HL-60/S4 treated with retinoic acid at 250 ng/mL for 4 days and 3 days (cell line): ENCODE results near the gene FAM181A.

Experiments used
- in situ Hi-C: fragments of 300-500 bp; cut with MboI; formaldehyde crosslinking; loops from 2 replicates; pipeline ENCODE4 v1.7.0; 2022; ENCODE audit warnings: low sequenced_read_pairs

The FAM181A gene

DNA sequence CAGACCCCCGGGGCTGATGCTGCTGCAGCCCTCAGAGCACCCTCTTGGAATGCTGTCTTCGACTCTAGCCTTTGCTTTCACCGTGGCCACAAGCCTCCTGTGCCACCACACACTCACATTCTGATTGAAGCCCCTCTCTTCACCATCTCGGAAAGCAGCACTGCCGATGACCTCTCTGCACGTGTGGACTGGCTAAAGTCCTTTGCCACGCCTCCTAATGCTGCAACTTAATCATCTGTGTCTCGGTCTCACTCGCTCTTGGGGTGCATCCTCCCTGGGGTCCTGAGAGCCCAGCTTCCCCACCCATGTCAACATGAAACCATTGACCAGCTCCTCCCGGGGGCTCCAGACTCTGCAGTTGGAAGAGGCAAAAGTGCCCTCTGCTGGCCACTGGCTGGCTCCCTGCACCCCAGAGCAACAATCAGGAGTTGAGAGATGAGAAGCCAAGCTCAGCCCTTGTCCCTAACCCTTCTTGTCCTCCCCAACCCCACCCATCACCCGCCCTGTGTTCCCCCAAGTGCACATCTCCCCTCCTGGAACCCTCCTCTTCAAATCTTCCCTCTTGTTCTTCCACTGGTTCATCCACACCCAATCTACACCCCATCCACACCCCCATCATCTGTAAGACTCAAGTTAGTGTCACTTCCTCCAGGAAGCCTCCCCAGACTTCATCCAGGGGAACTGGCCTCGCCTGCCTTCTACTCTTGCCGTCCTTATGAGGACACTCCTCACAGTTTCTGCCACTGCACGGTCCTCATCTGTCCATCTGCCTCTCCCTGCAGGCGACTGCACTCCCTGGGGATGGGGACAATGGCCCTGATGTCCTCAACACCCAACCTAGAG, 23.6 kb upstream of the FAM181A start:
- in situ Hi-C loops = no loop called here

DNA sequence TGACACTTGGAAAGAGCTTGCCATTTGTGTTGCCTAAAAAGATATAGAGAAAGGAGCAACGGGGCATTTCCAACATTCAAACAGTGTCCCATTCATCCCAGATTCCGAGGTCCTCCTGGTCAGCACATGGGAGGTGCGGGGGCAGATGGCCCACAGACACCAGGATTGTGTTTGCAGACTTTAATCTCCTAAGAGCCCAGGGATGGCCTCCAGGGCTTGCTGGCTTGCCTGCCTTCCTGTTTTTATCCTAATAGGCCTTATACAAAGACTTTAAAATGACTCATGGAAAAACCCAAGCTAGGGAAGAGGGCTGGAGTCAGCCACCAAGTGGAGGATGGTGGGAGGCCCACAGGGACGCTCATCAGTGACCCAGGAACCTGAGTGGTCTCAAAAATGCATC, 21.5 kb upstream of the FAM181A start:
- in situ Hi-C loops = no loop called here

DNA sequence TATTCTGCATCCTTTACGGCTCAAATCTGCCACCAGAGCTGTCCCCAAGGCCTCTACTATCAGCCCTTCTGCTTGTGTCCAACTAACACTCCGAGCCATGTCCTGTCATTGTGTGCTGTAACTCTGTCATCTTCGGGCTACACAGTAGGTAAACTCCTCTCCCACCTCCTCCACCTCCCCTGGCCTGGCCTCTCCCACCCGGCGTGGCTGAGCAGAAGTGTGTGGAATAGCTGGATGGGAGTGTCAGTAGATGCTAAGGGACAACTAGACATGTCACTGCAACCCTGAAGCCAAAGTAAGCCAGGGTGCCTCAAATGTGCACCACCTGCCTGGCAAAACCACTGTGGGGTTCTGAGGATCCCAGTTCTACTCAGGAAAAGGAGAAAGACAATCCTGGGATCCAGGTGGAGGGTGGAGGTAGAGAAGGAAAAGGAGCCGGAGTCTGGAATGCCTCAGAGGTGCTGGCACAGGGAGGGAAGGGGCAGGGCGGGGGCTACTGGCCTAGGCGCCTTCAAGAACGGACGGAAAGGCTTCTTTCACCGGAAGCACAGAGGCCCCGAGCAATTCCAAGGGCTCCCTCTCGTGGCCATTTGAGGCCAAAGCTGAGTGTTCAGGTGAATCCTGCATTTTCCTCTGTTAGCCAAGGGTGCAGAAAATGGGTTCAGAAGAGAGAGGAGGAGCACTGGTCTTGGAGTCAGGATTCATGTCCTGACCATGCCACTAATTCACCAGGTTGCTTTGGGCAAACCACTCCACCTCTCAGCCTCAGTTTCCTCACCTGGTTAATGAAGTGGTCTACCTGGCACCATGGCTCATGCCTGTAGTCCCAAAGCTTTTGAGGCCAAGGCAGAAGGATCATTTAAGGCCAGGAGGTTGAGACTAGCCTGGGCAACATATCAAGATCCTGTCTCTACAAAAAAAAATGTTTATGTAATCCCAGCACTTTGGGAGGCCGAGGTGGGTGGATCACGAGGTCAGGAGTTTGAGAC, 20.5 kb upstream of the FAM181A start:
- in situ Hi-C loops = no loop called here

DNA sequence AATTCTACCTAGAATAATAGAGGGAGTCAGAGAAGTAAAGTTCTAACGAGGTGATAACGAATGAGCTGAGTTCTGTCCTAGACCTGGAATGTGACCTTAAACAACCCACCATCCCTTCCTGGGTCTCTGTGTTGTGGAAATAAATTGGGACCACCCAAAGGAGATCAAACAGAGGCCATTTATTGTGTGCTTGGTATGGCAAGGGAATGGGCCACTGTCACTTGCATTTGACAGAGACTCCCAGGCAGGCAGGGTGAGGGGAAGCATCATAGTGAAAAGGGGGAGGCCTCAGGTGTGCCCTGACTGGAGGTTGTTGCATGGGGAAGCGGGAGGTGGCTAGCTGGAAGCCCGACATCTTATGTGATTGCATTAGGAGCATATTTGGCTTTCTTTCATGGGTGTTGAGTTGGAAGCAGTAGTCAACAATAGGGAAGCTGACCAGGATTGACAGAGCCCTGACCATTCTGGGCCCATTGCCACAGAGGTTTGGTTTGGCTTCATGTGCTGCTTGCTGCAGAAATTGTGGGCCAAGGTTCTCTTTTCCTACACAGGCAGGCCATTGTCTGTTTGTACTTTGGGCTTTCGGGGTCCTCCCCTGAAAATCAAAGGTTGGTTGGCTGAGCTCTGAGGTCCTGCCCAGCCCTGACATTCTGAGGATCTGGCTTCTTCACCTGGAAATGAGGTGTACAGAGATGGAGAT, 17.6 kb upstream of the FAM181A start:
- in situ Hi-C loops = no loop called here

DNA sequence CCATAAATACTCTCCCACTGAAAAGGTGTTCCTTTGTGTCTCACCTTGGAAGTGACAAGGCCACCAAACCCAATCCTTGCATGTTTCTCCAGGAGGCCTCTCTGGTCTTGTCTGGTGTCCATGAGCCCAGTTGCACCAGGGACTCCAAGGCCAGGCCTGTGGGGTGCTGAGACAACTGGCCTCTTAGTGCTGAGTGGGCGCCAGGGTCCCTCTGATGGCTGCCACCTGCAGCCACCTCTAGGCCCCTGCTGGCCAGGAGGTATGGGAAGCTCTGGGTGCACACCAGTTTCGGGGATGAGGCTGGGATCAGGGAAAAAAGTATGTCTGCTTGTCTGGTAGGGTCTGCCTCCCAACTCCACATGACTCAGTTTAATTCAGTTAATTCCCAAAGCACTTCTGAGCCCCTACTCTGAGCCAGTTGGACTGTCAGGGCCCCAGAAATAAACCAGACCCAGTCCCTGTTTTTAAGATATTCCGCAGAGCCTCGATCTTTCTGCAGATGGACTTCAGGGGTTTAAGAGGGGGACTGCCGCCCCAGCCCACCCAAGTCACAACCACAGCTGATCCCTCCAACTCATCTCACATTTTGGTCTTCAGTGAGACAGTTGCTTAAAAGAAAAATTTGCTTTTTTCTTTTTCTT, 15.0 kb upstream of the FAM181A start:
- in situ Hi-C loops = no loop called here

DNA sequence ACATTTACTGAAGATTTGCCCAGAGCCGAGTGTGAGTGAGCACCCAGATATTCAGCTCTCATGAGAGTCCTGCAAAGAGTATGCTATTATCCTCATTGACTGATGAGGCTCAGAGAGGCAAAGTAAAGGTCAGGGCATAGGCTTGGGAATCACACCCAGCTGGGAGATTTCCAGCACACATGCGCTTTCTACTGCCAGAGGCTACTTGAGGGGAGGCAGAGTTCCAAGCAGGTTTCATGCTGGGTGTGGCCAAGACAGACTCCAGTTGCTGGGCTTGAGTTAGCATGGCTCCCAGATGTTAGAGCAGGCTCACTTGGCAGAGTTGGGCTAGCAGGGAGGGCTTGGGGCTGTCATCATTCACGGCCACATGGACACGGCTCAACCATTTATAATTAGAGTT, 14.4 kb upstream of the FAM181A start:
- in situ Hi-C loops = no loop called here

DNA sequence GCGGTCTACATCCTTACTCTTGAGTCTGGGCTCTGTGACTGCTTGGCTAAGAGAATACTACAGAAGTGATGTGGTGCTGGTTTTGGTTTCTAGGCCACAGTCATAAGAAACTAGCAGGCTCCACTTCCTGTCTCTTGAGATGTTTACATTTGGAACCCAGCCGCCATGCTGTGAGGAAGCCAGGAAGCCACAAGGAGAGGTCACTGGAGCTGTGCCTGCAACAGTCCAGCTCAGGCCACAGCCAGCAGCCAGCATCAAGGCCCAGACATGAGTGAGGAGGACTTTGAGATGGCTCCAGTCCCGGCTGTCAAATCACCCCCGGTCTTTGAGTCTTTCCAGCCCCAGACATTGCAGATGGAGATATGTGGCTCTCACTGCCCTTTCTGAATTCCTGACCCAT, 12.9 kb upstream of the FAM181A start:
- in situ Hi-C loops = no loop called here

DNA sequence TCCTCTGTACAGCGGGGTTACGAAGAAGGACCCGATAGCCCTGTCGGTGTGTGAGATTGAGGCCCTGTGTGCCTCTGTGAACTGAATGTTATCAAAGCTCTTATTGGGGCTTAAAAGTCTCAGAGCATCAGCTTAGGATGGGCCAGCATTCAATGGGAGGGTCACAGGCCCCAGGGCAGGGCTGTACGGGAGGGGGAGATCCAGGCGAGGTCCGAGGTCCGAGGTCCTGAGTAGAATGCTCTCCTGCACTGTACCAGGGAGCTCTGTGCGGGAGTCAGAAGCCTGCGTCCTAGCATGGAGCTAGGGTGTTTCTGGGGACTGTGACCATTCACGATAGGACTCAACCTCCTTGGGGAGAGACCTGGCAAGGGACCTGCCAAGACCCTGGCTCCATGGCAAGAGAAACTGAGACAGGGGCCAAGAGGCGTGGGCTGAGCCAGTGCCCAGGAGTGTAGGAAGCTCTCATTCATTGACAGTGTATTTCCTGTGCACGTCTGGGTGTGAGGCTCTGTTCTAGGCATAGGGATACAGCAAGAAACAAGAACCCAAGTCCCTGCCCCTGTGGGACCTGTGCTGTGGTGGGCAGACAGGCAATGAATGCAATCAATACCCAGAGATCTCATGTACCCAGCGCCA, 12.0 kb upstream of the FAM181A start:
- in situ Hi-C loops = no loop called here

DNA sequence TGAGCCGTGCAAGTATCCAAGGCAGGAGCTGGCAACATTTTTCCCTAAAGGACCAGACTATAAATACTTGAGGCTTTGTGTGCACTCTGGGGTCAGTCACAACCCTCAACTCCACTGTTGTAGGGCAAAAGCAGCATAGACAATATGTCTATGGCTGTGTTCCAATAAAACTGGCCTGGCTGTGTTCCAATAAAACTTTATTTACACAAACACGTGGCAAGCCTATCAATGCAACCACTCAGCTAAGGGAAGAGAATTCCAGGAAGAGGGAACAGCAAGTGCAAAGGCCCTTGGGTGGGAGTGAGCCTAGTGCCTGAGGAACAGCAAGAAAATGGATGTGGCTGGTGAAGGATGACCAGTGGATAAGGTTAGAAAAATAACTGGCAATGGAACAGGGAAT, 11.3 kb upstream of the FAM181A start:
- in situ Hi-C loops = no loop called here

DNA sequence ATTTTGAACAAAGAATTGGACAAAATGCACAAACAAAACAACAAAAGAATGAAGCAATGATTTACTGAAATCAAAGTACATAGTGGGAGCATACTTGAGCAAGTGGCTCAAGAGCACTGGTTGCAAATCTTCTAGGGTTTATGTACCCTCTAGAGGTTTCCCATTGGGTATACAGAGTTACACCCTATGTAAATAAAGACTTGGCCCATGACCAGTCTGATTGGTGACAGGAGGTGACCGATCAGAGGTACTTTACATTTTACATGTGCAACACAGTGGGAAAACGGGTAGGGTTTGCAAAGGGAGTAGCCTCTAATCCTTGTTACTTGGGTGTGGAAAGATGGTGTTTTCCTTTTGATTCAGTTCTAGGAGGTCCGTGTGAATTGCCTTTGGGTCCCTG, 10.6 kb upstream of the FAM181A start:
- in situ Hi-C loops = no loop called here

DNA sequence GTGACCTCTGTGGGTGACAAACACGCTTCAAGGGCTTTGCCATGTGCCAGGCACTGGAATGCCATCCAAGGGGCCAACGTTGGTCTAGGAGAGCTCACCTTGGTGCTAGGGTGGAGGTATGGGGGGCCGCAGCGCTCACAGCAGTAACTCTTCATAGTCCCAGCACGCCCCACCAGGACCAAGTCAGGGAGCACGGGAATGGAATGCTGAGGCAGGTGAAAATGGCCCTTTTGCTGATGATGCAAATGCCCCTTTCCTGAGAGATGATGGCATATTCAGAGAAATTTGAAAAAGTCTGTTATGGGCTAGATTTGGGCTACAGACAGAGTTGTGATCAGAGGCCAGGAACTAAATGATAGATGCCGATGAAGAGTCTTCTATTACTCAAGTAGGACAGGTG, 10.0 kb upstream of the FAM181A start:
- in situ Hi-C loops = no loop called here

DNA sequence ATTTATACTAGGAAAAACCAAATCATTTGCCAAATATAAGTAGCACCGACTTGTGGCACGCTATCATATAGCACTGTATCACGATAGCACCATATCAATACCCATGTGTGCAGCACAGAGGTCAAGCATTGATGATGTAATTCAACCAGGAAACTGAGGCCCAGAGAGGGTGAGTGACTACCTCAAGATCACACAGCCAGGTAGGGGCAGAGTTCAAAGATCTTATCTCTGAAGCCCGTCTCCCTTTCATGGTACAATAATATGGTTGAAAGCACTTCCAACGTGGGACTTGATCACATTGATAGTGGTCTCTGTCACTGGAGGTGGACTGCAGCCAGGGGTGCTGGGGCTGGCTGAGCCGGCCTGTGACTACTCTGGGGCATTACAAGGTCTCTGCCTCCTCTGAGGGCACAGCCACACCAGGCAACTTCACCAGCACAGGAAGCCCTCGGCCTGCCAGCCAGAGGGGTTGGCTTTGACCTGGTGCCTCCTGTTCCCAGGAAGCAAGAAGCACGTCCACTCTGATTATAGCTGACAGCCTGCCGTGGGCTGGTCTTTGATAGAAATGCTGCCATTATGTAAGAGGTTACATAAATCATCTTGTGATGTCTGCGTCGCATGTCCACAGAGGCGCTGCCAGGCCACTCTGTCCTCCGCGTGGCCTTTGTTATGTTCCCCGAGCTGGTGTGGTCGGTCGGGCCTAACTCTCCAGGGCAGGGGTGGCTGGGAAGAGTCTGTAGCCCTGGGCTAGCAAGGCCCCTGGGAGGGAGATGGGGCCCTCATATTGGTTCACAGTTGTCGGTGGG, 5.9 kb upstream of the FAM181A start:
- in situ Hi-C loops = no loop called here

DNA sequence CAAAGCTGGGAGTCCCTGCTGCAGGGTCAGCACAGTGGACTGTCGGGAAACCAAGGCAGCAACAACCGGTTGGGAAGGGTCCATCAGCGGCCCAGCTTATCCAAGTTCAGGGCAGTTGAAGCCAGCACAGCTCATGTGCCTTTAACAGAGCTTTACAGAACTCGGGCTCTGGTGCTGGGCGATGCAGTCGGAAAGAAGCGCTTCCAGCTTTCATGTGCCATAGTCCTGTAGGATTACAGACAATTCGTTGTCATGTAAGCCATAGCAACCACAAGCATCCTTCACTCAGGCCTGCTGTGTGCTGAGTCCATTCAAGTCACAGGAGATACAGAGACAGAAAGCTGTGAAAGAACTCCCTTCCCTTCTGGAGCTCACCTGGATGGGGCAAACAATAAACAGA, 3.5 kb upstream of the FAM181A start:
- in situ Hi-C loops = no loop called here

DNA sequence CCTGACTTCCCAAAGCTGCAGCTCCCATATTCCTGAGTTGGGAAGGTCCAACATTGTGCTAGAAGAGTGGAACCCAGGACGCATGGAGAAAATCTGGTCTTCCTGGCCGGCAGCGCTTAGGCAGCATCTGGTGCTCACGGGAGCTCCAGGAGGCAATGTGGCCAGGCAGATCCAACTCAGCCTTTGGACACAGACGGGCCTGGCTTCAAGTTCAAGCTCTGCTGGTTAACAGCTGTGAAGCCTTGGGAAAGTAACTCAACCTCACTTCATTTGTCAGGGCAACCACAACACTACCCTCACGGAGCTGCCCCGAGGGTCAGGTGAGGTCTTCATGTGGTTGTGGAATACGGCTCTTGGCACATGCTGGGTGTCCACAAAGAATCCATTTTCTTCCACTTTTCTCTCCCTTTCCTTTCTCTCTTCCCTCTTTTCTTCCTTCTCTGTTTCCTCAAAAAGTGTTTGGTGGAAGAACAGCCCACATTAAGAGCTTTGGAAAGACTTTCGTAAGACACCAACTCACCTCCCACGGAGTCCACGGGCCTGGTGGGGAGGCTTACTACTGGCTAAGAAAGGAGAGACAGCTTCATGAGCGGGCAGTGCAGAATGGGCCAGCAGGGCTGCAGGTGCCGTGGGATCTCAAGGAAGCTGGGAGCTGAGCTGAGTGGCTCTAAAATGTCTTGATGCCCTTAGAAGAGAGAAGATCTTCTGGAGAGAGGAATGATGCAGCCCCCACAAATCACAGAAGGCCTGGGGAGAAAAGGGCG, 2.4 kb upstream of the FAM181A start:
- in situ Hi-C loops = no loop called here

DNA sequence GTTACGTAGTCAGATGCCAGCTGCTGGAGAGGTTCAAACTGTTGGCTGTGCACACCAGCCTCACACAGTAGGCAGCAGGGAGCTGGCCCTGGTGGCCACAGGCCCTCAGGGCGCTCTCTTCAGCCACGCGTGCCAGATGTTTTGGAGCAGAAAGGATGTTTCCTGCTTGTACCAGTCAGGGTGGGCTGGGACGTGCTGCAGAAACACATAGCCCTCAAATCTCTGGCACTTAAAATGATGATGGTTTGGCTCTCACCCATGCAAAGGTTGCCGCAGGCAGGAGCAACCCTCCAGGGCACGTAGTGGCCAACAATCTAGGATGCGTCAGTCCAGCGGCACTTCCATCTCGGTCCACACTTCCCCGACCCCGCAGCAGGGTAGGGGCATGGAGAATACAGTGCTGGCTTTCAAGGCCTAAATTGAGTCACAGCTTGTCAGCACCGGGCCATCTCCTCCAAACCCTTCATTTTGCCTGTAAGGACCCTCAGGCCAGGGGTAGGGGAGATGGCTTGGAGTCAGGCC, 1.7 kb upstream of the FAM181A start:
- in situ Hi-C loops = no loop called here

DNA sequence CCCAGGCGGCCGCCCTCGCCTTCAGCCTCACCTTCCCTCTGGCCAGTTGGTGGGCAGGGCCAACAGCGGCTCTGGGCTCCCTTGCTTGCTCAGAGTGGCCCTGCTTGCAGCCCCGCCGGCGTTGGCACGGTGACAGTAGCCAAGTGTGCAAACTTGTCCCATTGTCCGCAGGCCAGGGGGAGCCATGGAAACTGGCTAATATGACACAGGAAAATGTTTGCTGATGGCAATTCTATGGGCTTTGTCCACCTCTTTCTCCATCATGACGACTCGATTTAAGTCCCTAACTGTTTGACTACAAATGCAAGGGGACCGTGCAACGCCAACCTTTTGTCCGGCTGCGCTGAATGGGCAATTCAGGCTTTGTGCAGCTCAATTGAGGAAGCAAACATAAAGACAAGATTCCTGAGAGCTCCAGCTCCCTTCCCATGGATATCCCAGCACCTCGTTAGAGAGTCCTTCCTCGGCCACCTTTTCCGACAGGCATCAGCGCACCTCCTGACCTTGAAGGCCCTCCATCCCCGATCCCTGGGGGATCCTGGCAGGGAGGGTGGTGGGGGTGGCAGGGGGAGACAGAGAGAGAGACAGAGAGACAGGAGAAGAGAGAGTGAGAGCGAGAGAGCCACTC, 785 bp upstream of the FAM181A start:
- in situ Hi-C loops = no loop called here

DNA sequence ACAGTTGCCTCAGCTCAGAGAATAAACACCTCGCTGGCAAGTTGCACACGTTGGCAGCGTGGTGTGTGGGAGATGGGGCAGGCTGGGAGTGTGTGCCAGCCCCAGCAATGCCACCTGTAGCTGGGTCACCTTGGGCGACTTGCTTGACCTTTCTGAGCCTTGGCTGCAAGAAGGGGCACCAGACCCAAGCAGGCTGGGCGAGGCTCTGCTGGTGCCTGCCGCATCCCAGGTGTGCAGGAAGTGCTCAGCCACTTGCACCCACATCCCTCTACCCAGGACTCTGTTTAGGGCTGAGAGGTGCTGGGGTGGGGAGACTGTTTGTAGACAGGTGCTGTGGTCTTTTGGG, 629 bp downstream of the FAM181A start:
- in situ Hi-C loops = no loop called here
